ENCODE data around the gene SEPHS2.

Gene SEPHS2

DNA sequence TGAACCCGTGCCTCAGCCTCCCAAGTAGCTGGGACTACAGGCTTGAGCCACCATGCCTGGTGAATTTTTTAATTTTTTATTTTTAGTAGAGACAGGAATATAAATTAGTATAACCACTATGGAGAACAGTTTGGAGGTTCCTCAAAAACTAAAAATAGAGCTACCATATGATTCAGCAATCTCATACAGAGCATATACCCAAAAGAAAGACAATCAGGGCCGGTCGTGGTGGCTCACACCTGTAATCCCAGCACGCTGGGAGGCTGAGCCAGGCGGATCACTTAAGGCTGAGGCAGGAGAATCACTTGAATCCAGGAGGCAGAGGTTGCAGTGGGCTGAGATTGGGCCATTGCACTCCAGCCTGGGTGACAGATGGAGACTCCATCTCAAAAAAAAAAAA lies 15.8 kb upstream of the SEPHS2 start:
- DNase-seq: peak; percentile 66

DNA sequence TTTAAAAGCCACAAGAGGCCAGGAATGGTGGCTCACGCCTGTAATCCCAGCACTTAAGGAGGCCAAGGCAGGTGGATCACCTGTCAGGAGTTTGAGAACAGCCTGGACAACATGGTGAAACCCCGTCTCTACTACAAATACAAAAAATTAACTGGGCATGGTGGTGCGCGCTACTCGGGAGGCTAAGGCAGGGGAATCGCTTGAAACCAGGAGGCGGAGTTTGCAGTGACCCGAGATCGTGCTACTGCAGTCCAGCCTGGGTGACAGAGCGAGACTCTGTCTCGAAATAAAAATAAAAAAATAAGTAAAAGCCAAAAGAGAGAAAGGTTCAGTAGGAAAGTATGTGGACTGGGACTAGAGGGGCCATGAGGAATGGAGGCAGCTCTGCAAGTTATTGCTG lies 13.8 kb upstream of the SEPHS2 start:
- peak; percentile 59 for DNase-seq

DNA sequence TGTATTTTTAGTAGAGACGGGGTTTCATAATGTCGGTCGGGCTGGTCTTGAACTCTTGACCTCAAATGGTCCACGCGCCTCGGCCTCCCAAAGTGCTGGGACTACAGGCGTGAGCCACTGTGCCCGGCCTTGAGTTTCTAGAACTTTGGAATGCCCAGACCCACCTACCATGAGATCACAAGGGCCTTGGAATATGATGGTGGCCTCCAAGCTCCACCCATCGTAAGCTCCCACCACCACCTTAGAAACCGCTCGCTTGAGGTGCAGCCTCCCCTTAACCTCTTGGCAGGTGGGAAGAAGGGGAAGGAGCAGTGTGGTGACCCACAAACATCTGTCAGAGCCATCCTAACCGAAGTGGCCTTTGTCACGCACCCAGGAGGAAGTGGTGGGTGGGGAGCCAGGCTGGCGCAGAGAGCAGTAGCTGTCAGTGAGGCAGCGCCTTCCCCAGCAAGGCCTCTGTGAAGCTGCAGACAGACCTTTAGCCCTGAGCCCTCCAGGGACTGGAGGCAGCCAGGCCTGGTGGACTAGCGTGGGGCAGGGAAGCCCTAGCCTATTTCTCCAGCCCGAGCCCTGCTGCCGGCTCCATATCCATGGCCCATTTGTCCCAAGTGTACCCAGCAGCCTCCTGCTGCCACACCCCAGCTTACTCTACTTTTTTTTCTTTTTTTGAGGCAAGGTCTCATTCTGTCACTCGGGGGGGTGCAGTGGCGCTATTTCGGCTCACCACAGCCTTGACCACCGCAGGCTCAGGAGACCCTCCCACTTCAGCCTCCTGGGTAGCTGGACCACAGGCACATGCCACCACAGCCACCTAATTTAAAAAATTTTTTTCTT lies 13.1 kb upstream of the SEPHS2 start:
- peak; percentile 99 for DNase-seq

DNA sequence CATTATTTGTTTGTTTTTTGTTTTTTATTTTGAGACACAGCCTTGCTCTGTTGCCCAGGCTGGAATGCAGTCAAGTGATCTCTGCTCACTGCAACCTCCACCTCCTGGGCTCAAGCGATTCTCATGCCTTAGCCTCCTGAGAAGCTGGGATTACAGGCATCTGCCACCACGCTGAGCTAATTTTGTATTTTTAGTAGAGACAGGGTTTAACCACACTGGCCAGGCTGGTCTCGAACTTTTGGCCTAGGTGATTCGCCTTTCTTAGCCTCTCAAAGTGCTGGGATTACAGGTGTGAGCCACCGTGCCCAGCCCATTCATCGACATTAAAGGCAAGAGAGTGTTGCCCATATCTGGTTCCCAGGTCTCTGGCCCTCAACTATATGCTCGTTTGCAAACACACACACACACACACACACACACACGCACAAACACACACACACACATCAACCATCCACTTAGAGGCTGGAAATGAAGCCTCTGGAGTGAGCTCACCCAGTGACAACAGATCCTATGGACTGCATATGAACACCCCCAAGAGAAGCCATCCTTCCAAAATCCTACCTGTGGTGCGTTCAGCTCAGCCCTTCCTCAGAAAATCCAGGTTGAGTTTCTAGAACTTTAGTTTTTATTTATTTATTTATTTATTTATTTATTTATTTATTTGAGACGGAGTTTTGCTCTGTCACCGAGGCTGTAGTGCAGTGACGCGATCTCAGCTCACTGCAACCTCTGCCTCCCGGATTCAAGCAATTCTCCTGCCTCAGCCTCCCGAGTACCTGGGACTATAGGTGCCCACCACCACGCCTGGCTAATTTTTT lies 12.3 kb upstream of the SEPHS2 start:
- peak; percentile 52 for DNase-seq

DNA sequence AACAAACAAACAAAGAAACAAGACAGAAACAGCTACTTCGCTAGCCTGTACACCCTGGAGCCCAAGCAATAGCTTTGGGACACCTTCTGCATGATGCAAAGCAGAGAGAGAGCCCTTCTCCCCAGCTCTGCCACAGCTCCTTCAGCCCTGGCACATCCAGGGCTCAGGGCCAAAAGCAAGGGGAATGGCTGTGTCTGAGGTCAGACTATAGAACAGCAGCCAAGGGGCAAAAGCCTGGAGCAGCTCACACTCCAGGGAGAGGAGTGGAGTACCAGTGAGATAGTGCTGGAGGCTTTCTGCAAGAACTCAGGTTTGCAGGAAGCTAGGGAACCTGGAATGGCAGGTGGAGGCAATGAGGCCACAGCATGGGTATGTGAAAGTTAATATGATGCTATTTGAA lies 11.6 kb upstream of the SEPHS2 start:
- no peak for DNase-seq

DNA sequence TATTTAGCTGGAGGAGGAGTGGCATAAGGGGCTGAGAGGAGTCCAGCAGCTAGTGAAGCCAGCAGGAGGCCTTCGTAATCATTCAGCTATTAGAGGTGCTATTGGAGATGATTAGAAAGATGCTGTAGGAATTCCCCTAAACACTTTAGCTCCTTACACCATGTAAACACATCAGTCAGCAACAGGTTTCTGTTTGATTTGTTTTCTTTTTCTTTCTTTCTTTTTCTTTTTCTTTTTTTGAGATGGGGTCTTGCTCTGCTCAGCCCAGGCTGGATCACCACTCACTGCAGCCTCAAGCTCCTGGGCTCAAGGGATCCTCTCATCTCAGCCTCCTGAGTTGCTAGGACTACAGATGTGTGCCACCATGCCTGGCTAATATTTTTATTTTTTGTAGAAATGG lies 10.6 kb upstream of the SEPHS2 start:
- no peak for DNase-seq

DNA sequence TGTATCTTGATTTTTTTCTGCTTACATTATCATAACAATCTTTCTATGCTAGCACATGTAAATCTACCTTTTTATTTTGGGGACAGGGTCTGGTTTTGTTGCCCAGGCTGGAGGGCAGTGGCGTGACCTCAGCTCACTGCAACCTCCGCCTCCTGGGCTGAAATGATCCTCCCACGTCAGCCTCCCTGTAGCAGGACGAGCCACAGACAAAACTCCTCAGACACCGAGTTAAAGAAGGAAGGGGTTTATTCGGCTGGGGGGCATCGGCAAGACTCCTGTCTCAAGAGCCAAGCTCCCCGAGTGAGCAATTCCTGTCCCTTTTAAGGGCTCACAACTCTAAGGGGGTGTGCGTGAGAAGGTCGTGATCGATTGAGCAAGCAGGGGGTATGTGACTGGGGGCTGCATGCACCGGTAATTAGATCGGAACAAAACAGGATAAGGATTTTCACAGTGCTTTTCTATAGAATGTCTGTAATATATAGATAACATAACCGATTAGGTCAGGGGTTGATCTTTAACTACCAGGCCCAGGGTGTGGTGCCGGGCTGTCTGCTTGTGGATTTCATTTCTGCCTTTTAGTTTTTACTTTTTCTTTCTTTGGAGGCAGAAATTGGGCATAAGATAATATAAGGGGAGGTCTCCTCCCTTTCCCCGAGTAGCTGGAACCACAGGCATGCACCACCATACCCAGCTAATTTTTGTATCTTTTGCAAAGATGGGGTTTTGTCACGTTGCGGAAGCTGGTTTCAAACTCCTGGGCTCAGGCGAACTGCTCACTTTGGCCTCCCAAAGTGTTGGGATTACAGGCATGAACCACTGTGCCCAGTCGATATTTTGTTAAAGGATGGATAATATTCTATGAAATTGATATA lies 7.3 kb upstream of the SEPHS2 start:
- DNase-seq: peak; percentile 51

DNA sequence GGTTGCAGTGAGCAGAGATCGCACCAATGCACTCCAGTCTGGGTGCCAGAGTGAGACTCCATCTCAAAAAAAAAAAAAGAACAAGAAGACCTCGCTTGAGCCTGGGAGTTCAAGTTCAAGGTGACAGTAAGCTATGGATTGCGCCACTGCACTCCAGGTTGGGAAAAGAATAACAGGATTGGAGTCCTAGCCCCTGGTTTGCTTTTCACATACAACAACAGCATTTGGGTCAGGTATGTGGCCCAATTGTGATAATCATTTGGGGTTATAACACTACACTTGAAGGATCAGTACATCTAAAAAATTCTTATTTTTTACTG lies 3.4 kb upstream of the SEPHS2 start:
- no peak for DNase-seq

DNA sequence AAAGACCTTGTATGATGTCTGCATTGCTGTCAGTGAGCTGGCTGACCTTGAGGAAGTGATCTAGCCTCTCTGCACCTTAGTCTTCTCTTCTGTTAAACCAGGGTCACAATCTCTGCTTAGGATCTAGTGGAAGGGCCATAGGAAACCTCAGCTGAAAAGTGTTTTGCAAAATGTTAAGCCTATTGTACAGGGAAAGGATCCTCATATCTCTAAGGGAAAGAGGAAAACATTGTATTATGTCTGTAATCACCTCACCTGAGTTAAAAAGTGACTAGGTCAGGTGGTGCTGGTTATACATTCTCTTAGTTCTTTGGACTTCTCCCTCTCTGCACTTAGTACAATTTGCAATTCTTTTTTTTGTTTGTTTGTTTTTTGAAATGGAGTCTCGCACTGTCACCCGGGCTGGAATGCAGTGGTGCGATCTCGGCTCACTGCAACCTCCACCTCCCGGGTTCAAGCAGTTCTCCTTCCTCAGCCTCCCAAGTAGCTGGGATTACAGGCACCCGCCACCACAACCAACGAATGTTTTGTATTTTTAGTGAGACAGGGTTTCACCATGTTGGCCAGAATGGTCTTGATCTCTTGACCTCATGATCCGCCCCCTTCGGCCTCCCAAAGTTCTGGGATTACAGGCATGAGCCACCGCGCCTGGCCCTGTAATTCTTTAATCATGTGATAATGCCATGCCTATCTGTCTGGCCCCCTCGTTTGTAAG lies 2.0 kb upstream of the SEPHS2 start:
- DNase-seq: no peak

DNA sequence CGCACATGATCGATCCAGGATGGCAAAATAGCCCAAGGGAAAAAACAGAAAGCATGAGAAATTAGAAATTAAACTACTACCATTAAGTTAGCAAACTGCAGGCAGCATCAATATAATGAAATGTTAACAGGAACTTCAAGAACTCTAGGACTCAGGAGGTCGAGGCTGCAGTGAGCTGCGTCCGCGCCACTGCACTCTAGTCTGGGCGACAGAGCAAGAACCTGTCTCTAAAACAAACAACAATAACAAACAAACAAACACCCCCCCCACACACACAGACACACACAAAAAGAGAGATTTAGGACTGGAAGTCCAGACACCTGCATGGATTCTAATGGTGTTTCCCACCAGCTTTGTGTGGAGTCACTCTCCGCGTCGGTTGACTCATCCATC lies 525 bp upstream of the SEPHS2 start:
- DNase-seq: no peak

DNA sequence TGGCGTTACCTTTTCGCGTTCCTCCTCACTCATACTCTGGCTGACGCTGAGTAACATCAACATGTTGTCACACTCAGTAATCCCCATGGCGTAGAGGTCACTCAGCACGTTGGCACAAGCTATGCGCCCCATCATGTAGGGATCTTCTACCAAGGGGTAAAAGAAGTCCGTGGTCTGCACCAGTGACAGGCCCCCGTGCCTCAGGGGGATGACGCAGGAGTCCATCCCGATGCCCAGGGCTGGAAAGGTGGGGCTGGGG lies 596 bp downstream of the SEPHS2 start:
- DNase-seq: no peak

DNA sequence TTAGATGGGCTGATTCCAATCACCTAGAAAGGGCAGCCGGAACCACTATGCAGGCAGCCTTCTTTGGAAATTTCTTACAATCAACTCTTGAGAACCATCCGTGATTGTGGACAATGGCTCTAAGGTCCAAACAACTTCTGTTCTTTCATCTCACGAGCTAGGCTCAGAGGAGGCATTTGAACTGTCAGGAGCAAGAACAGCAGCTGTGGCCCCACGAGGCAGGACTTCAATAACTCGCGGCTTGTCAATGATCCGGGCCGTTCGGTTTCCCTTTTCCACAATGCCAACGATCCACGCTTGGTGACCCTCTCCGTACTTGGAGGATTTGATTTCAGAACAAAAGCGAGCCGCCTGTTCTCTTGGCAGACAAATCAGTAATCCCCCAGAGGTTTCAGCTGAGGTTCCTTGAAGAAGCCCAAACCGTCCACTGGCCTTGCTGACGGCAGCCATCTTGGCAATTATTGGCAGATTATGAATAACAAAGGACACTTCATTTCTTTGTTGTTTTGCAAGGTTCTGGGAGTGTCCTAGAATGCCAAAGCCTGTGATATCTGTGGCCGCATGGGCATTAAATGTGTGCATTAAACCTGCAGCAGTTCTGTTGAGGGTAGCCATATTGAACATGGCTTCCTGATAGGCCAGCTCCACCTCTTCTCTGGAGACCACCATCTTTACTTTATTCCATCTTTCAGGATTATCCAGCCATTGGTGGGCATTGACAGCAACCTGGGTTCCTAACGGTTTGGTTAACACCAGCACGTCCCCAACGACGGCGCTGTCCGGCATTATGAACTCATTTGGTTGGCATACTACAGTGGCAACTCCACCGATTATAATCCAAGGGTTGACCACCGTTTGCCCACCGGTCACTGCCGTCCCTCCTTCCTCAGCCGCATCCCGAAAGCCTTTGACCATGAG lies 1.2 kb downstream of the SEPHS2 start:
- no peak for DNase-seq

DNA sequence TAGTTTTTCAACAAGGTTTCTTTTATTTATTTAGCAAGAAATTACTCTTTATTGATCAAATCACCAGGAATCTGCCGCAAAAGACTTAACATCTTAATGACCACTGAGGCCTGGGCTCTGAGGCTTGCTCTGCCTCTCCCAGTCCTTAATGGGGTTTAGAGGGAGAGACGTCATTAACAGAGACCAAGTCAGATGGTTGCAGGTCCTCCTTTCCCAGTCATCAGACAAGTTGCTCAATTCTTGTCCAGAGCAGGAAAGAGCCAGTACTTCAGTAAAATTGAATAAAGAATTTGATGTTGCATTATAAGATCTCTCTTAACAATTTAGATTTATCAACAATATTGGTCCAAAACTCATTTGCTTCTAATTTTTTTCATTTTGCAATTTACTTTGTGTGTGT lies 2.0 kb downstream of the SEPHS2 start:
- DNase-seq: no peak

DNA sequence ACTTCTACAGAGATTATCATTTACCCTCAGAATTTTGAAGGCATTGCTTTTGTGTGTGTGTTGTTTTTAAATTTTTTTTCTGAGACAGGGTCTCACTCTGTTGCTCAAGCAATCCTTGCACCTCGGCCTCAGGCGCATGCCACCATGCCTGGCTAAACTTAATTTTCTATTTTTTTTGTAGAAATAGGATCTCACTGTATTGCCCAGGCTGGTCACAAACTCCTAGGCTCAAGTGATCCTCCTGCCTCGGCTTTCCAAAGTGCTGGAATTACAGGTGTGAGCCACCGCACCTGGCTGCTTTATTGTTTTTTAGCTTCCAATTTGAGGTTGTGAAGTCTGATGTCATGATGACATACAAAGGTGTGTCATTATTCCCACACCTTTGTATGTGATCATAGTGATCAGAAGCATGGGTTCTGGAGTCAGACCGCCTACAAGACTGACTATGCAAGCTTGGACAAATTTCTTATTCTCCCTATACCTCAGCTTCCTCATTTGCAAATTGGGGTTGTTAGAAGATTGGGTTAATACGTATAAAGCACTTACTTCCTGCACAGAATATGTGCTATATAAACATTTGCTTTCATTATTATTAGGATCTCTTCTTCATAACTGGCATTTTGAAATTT lies 5.8 kb downstream of the SEPHS2 start:
- DNase-seq: peak; percentile 34

DNA sequence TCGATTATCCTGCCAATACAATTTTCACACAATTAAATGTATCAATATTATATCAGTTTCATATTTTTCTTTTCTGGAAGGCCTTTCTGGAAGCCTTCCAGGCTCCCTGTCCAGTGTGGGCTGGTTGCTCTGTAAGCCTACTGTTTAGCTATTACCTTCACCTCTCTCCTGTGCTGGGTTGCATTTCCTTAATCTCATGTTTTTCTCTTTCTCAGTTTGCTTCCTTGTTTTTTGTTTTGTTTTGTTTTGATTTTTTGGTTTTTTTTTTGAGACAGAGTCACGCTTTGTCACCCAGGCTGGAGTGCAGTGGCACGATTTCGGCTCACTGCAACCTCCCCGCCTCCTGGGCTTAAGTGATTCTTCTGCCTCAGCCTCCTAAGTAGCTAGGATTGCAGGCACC lies 6.8 kb downstream of the SEPHS2 start:
- no peak for DNase-seq

DNA sequence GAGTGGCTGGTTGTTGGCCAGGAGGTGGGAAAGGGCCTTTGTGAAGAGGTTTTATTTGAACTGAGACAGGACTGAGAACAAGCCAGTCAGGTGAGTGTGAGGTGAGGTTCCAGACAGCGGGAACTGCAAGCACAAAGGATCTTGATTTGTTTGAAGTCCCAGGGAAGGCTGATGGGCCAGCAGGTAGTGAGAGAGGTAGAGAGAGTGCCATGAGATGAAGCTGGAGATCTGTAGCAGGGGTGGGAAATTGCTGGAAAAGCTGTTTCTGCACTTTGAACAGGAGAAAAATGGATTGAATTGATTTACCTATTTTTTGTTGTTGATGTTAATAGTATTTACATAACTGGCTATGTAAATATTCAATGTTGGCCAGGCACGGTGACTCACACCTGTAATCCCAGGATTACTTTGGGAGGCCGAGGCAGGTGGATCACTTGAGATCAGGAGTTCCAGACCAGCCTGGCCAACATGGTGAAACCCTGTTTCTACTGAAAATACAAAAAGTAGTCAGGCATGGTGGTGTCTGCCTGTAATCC lies 8.1 kb downstream of the SEPHS2 start:
- DNase-seq: no peak

DNA sequence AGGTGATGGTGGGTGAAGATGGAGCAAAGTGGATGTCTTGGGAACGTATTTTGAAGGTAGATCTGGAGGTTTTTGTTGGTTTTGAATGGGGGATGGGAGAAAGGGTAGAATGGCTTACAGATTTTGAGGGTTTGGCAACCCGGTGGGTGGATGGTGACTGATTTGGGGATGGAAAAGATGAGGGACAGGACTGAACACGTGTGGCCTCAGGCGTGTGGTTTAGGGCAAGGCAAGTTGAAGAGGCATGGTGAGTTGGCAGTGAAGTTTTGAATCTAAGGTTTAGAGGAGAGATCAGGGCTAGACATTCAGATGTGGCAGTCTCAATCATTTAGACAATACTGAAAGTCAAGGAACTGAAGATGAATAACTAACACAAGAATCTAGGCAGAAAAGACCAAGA lies 10.8 kb downstream of the SEPHS2 start:
- DNase-seq: no peak

DNA sequence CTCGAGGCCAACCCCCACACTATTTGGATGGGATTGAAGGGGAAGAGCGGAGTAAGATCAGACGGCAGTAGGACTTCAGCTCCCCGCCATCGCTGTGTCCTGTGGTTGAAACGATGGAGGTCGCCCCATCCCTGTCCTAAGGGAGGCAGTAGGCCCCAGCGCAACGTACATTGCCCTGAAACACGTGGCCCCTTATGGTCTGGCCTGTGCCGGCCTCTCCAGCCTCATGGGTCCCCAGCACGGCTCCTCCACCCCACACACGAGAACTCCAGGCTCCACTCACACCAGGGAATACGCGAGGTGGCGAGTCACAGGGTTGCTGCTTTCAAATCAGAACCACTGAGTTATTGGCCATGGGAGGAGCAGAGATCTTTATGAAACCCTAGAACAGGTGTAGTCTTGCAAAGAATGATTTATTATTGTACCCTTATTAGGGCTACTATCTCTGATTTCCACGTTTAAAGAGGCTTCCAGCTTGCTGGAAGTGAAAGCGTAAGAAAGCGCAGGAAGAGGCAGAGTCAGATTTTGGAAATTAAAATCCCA lies 15.2 kb downstream of the SEPHS2 start:
- peak; percentile 77 for DNase-seq

DNA sequence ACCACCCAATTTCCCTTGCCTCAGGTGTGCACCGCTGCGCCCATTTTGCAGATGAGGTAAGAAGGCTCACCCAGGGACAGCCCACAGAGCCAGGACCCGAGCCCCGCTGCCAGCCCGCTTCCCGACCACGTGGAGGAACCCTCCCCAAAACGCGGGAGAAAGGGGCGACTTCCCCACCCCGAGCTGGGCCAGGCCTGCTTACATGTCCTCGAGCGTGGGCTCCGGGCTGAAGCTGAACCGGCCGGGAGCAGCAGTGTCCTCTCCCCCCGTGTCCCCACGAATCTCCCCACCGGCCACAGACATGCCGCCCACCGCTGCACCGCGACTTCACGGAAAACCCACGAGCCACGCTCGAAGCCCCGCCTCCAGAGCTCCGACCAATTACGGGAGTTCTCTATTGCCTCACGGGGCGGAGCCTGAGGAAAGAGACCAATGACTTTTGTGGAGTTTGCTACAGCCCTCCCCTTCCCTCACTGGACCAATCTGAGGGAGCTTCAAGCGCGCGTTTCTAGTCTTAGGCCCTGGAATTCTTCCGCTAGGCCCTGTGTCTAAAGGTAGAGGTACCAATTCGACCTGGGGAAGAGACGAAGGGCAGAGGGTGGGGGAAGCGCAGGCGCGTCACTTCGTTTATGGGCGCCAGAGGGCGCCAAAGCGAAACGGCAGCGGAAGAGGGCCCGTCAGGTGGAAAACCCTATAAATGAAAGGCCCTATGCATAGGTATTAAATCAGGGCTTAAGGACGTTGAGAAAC lies 15.8 kb downstream of the SEPHS2 start, which contains the start of gene DCTPP1:
Gene DCTPP1 (minus strand): TSS at position 353 of the 750 bp plus-strand sequence. CDS start 50 bp downstream, at position 303.
- DNase-seq: peak; percentile 100

DNA sequence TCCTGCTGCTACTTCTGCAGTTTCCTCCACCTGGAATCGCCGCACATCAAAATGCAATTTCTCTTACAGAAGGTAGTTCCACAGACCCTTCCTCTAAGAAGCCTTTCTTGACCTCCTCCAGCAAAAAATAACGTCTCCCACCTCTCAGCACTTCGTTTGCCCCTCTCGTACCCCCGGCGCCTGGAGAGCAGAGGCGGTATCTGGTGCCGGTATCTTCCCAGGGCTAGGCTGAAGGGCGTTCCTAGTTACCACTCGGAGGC lies 16.3 kb downstream of the SEPHS2 start:
- no peak for DNase-seq

Data from MV-4-11 (cell line).